Mononuclear cell (primary cell): ENCODE data around the gene MMEL1. TPM values are rescaled to one million over a fixed set of nuclear protein-coding genes. Genes with fewer than 3 reads are reported as not detected.

Source experiments
- H3K27me3 ChIP-seq: 2 replicates; pipeline ENCODE4 v1.6.0; 2011; ENCODE audit warnings: low read length, control low read depth; ENCODE audit not compliant: insufficient read depth
- H3K4me1 ChIP-seq: 2 replicates; pipeline ENCODE4 v1.5.1; 2011; ENCODE audit warnings: mild to moderate bottlenecking, low read length, control low read depth; ENCODE audit not compliant: insufficient read depth
- H3K4me3 ChIP-seq: 2 replicates; pipeline ENCODE4 v1.5.1; 2011; ENCODE audit warnings: mild to moderate bottlenecking, low read length, moderate library complexity
- H3K9me3 ChIP-seq: 2 replicates; pipeline ENCODE4 v1.5.1; 2011; ENCODE audit warnings: low read depth, mild to moderate bottlenecking, control low read depth, low read length
- total RNA-seq: library from RNA; depleted of rRNA; stranded (reverse); fragments of >200 nt; gene quantifications from one replicate; pipeline ENCODE4 v1.2.3, GENCODE V29; 2012

MMEL1 gene
- total RNA-seq, 1 donor: 0.63 TPM

DNA sequence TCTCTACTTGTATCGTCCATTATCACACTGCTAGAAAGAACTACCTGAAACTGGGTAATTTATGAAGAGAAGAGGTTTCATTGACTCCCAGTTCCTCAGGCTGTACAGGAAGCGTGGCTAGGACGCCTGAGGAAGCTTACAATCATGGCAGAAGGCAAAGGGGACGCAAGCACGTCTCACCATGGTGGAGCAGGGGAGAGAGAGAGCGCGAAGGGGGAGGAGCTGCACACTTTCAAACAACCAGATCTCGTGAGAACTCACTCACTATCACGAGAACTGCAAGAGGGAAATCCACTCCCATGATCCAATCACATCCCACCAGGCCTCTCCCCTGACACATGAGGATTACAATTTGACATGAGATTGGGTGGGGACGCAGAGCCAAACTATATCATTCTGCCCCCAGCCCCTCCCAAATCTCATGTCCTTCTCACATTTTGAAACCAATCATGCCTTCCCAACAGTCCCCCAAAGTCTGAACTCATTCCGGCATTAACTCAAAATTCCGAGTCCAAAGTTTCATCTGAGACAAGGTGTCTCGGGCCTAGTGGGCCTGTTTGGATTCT, 8.0 kb downstream of the MMEL1 start:
- Histone ChIP-seq H3K9me3 (no peaks in the 10 kb centered on the region), H3K4me3 (no peak overlapping the region), H3K4me1 (no peaks in the 10 kb centered on the region), H3K27me3 (peaks cover 31% of the 10 kb centered on the region)

DNA sequence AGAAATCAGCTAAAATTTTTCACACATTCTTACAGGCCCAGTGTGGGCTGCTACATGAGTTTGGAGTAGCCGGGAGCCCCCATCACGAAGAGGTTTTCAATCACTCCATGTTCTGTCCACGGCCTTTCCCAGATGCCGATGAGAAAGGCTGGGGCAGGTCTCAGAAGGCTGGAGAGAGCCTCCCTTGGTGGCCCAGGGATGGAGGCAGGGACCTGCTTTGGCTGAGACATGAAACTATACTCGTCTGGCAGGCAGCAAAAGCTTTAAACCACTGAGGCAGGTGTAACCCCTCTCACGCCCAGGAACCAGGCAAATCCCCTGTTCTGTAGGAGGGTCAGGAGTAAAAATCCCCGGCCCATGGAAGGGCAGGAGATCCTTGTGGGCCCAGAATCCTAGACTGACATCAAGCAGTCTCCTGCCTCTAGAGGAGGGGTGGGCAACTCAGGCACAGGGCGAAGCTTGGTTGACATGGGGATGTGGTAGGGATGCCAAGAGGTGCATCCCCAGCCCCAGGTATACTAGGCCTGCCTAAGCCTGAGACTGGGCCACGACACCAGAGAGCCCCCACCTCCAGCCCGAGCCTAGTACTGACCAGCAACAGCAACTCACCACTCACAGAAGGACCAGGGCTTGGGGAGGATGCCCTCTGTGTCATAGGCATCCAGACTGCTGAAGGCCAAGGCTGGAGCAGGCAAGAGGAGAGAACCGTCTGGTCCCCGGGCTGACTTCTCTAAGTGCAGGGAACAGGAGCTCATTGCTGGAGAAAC, 9.1 kb downstream of the MMEL1 start:
- no peaks in the 10 kb centered on the region for H3K9me3 ChIP-seq

DNA sequence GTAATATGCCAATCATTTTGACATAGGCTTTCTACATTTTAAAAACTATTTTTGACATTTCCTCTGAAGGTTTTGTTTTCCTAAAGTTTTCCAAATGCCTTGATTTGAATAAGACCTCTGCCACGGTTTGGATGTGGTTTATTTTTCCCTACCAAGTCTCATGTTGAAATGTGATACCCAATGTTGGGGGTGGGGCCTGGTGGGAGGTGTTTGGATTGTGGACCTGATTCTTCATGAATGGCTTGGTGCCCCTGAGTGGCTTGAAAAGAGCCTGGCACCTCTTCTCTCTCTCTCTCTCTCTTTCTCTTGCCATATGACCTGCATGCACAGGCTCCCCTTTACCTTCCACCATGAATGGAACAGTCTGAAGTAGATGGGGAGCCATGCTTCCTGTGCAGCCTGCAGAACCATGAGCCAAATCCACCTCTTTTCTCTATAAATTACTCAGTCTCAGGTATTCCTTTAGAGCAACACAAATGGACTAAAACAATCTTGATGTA, 14.8 kb downstream of the MMEL1 start:
- no peak overlapping the region for H3K4me3 ChIP-seq
- H3K4me1 ChIP-seq: no peaks in the 10 kb centered on the region
- no peaks in the 10 kb centered on the region for H3K27me3 ChIP-seq
- H3K9me3 ChIP-seq: no peaks in the 10 kb centered on the region

More for the DNA sequence above, 9.1 kb downstream of the MMEL1 start:
- H3K27me3 ChIP-seq: peaks cover 28% of the 10 kb centered on the region
- no peaks in the 10 kb centered on the region for H3K4me1 ChIP-seq
- H3K4me3 ChIP-seq: no peak overlapping the region

DNA sequence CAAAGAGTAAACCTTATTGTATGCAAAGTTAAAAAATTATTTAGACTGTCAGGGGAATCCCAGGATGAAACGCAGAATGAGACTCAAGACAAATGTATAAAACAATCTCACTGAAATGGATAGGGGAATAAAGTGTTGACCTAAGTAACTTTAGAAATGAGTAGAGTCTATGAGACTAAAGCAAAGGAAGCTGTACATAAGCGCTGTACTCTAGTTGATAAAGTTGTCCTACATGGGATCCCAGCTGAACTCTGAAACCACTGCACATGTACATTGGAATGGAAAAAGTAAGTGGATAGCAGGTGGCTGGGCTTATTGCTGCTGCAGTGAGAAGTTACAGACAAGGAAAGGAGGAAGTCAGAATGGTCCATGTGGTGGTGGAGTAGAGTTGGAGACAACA, 18.7 kb downstream of the MMEL1 start:
- Histone ChIP-seq H3K9me3 (no peaks in the 10 kb centered on the region), H3K4me1 (no peaks in the 10 kb centered on the region), H3K27me3 (no peaks in the 10 kb centered on the region), H3K4me3 (no peak overlapping the region)

DNA sequence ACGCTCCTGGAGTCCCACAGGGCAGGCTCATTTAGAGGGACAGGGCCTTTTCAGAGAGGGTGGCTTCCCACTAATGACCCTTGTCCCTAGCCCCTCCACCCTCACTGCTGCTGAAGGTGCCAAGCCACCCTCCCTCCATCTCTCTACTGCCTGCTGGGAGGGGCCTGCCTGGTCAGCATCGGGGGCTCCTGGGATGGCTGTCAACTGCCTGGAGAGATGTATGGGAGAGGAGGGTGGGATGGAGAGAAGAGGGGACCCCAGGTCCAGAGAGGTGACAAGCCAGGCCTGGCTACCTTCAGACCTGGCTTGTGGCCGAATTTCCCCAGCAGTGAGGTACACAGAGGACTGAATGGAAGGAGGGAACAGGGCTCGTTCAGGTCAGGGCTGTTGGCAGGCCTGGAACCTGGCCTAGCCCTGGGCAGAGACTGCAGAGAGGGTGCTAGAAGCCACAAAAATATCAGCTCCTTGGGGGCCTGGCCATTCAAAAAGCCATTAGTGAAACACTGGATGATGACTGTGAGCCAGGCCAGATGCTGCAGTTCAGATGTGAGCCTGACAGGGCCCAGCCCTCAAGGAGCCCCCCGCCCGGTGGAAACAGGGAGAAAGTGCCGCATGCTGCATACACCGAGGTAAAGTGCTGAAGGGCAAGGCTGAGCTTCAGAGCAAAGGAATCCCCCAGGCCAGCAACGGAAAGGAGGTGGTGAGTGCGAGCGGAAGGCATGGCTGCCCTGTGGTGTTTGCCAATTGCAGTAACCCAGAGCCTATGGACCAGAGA, 20.0 kb downstream of the MMEL1 start:
- H3K4me3 ChIP-seq: no peak overlapping the region
- no peaks in the 10 kb centered on the region for H3K9me3 ChIP-seq
- no peaks in the 10 kb centered on the region for H3K27me3 ChIP-seq
- H3K4me1 ChIP-seq: no peaks in the 10 kb centered on the region

DNA sequence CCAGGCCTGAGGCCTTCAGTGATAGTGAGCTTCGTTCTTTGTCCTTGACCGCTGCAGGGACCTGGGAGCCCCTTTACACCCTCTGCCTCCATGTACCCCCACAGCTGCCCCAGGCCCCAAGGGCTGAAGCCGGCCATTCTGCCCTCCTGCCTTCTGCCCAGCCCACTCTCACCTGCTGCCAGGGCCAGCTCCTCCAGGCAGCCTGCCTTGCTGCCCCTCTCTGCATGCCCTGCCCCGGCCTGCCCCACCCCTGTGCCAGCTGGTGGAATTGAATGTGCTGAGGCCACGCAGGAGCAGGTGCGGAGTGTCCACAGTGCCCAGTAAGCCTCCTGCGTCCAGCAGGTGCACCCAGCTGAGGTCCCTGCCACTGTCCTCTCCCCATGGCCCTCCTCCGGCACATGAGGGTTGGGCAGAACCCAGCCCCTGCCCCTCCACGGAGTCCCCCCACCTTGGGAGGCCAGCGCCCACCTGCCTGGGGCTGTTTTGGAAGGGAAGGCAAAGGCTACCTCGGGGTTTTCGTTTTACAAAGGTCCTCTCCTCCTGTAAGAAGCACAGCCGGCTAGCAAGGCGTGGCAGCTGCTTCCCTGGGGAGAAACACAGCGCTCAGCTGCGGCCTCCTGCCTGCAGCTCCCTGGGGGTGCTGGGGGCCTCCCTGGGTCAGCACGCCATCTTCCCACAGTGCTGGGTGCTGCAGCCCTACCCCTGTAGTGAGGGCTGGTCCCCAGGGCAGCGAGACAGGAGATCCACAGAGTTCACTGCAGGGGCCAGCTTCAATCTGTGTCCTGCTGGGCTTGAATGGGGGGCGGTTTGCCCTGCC, 21.0 kb downstream of the MMEL1 start:
- Histone ChIP-seq H3K4me1 (no peaks in the 10 kb centered on the region), H3K4me3 (no peak overlapping the region), H3K27me3 (no peaks in the 10 kb centered on the region), H3K9me3 (no peaks in the 10 kb centered on the region)

DNA sequence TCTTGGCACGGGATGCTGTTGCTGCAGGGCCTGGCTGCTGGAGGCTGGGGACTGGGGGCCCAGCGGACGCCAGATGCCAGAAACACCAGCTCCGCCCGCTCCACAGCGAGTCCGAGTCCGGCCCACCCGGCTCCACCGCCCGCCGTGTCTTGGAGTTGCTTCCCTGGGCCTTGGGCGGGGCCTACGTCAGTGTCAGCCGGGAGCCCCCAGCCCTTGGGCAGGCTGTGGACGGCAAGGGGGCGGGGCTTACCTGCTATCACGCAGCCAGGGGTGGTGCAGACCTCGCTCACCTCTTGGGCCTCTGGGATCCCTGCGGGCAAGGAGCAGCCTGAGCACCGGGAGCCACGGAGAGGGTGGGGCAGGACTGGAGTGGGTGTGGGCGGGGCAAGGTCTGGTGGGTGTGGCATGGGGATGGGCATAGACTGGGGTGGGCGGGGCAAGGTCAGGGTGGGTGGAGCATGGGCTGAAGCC, 21.8 kb downstream of the MMEL1 start:
- no peaks in the 10 kb centered on the region for H3K9me3 ChIP-seq

DNA sequence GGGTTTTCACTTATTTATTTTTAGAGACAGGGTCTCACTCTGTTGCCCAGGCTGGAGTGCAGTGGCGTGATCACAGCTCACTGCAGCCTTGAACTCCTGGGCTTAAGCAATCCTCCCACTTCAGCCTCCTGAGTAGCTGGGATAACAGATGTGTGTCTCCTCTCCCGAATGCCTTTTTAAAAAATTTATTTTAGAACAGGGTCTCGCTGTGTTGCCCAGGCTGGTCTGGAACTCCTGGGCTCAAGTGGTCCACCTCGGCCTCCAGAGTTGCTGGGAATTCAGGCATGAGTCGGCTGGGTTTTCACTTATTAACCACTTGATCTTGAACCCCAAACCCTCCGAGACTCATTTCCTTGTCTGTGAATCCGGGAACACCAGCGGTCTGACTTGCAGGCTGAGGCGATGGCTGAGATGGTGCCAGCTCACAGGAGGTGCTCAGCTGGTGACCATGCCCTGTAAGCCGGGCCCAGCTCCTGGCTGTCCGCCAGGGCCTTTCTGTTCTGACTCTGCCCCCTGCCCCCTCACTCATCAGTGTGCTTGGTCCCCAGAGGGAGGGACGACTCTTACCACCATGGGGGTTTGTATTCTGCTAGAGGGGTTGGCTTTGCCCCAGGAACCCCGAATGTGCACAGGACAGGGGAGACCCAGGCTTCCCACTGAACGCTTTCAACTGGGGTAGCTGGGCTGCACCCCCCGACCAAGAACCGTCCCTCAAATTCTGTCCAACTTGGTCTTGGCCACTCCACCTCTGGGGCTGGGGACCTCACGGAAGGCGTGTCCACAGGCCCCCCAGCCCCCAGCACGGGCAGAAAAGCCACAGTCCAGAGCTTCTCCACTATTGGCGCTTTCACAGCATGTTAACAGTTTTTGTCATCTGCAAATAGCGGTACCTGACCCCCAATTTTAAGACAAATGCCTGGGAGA, 22.5 kb downstream of the MMEL1 start:
- no peaks in the 10 kb centered on the region for H3K27me3 ChIP-seq
- H3K4me1 ChIP-seq: no peaks in the 10 kb centered on the region
- no peak overlapping the region for H3K4me3 ChIP-seq
- H3K9me3 ChIP-seq: no peaks in the 10 kb centered on the region

More for the DNA sequence above, 21.8 kb downstream of the MMEL1 start:
- no peaks in the 10 kb centered on the region for H3K27me3 ChIP-seq
- H3K4me1 ChIP-seq: no peaks in the 10 kb centered on the region
- H3K4me3 ChIP-seq: no peak overlapping the region

DNA sequence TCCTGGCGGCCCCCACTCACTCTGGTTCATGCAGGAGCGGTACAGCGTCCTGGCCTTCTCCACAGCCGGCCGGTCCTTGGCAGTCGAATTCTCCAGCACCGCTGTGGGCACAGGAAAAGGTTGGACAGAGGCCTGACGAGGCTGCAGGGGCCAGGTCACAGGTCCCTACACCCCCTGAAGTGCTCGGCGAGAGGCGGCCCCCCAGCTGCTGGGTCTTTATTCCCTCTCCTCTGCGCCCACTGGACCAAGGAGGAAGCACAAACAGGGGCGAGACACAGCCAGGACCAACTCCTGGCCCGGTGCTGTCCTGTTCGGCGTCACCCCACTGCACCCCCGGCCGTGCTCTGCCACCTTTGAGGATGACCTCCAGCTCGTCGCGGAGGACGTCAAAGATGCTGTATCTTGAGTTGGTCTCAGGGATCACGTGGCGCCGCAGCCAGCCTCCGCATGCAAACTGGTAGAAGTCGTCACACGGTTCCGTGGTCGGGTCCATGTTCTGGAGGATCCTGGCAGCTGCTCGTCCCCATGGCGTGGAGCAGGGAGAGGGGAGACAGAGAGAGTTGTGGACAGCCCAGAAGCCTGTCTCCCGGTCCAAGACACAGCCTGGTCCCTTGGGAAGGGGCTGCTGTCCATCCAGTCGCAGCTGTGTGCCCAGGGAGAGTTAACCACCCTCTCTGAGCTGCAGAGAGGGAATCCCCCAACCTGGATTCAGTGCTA, 23.3 kb downstream of the MMEL1 start:
- no peak overlapping the region for H3K4me3 ChIP-seq
- H3K4me1 ChIP-seq: no peaks in the 10 kb centered on the region
- H3K27me3 ChIP-seq: no peaks in the 10 kb centered on the region
- no peaks in the 10 kb centered on the region for H3K9me3 ChIP-seq

DNA sequence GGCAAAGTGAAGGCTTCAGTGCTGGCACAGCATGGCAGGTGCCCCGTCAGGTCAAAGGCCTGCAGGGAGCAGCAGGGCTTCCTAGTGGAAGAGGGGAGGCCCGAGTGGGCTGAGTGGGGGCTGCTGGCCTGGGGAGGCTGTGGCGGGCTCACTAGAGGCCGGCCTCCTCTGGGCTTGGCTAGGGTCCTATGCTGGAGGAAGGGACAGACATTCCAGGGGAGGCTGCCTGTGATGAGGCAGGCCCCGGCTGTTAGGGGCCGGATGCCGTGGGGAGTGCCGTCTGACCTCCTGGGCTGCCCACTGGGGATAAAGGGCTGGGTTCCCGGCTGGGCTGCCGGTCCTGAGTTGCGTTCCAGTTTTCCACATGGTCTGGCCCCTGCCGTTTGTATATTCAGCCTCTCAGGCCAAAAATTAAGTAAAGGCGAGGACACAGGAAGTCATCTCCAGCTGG, 25.1 kb downstream of the MMEL1 start:
- Histone ChIP-seq H3K9me3 (no peaks in the 10 kb centered on the region), H3K4me3 (no peak overlapping the region), H3K4me1 (no peaks in the 10 kb centered on the region), H3K27me3 (no peaks in the 10 kb centered on the region)

DNA sequence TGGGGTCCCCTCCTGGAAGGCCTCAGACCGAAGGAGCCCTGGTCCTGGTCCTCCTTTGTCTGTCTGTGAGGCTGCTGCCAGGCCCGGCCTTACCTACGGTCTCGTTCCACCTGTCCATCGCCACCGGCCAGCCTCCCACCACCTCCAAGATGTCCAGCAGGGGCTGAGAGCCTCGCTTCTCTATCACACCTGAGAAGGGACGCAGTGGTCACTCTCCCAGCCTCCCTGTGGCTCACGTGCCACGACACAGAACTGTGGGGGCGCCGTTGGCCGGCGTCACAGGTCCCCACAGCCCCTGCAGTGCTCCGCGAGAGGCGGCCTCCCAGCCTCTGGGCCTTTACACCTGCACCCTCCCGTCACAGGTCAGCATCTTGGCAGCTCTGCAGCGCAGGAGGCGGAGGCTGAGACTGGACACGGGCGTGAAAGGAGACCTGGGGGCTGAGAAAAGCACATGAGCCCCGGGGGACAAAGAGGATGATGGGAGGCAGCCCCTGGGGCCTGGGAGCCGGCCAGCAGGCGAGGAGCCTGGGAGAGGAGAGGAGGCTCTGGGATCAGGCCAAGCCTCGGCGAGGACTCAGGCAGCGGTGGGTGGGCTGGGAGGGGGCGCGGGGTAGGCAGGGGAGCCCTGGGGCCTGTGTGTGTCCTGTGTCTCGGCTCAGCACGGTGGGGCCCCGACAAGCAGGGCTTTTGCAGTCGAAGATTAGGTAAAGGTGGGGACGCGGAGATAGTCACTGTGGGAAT, 25.8 kb downstream of the MMEL1 start:
- no peaks in the 10 kb centered on the region for H3K27me3 ChIP-seq

DNA sequence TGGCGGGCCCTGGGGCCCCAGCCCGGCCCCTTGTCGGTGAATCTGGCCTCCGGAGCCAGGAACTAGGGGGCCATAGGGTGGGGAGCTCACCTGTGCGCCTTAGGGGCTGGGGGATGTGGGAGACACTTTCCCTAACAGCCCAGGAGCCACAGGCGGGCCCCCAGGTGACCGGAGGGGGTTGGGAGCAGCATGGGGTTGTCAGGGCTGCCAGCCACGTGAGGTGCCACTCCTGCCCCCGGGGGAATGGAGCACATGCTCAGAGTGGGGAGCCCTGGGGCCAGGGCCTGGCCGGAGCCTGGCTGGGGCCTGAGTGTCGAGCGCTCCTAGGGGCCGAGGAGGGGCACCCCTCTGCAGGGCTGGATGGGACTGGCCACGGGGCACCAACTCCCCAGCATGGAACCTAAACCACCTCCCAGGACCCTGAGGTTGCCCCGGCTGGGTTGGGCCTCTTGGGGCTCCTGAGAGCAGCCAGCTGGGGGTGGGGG, 26.4 kb downstream of the MMEL1 start:
- H3K27me3 ChIP-seq: no peaks in the 10 kb centered on the region
- no peaks in the 10 kb centered on the region for H3K4me1 ChIP-seq
- no peaks in the 10 kb centered on the region for H3K9me3 ChIP-seq
- no peak overlapping the region for H3K4me3 ChIP-seq

More for the DNA sequence above, 25.8 kb downstream of the MMEL1 start:
- H3K4me1 ChIP-seq: no peaks in the 10 kb centered on the region
- no peaks in the 10 kb centered on the region for H3K9me3 ChIP-seq
- H3K4me3 ChIP-seq: no peak overlapping the region
